ENCODE results near the gene KCNK15.
"Not testable (repeated sequence)": the region's sequence is repeated elsewhere in the genome, so short reads cannot be mapped to it uniquely, and the experiment has no call there.

KCNK15 gene

GRCh38 chr20:44745598-44746366 is at the start of gene KCNK15:
Gene KCNK15, plus strand, starts transcription at chr20:44745865. Its CDS starts 46 bp downstream, at chr20:44745911.
- DNase-seq, result peak; percentile 35

GRCh38 chr20:44696315-44696714 is 49.4 kb upstream of the KCNK15 start:
- no peak for DNase-seq

- not testable (repeated sequence) for DNase-seq
Observed at GRCh38 chr20:44697041-44697440, 48.6 kb upstream of the KCNK15 start.

GRCh38 chr20:44698351-44698750 is 47.3 kb upstream of the KCNK15 start:
- DNase-seq, result no peak

- DNase-seq, result no peak
Observed at GRCh38 chr20:44700306-44700705, 45.4 kb upstream of the KCNK15 start.

GRCh38 chr20:44701118-44701857 is 44.4 kb upstream of the KCNK15 start:
- DNase-seq, result no peak

GRCh38 chr20:44701858-44702256 is 43.8 kb upstream of the KCNK15 start:
- no peak for DNase-seq

- DNase-seq, result no peak
Observed at GRCh38 chr20:44702776-44703175, 42.9 kb upstream of the KCNK15 start.

- no peak for DNase-seq
Observed at GRCh38 chr20:44703183-44703925, 42.3 kb upstream of the KCNK15 start.

- DNase-seq, result no peak
Observed at GRCh38 chr20:44703956-44704488, 41.6 kb upstream of the KCNK15 start.

GRCh38 chr20:44704551-44704971 is 41.1 kb upstream of the KCNK15 start:
- no peak for DNase-seq

- DNase-seq, result no peak
Observed at GRCh38 chr20:44705364-44706094, 40.1 kb upstream of the KCNK15 start.

GRCh38 chr20:44706301-44707017 is 39.2 kb upstream of the KCNK15 start:
- no peak for DNase-seq

GRCh38 chr20:44707018-44707579 is 38.6 kb upstream of the KCNK15 start:
- no peak for DNase-seq

- no peak for DNase-seq
Observed at GRCh38 chr20:44709380-44709779, 36.3 kb upstream of the KCNK15 start.

GRCh38 chr20:44709797-44710196 is 35.9 kb upstream of the KCNK15 start:
- DNase-seq, result no peak

GRCh38 chr20:44711237-44711636 is 34.4 kb upstream of the KCNK15 start:
- DNase-seq, result no peak

GRCh38 chr20:44714102-44714700 is 31.5 kb upstream of the KCNK15 start:
- DNase-seq, result no peak

GRCh38 chr20:44714701-44715498 is 30.8 kb upstream of the KCNK15 start, which contains the start of gene CCN5:
Gene CCN5, plus strand, starts transcription at chr20:44715369. Its CDS starts 22 bp downstream, at chr20:44715391.
- DNase-seq, result no peak
